Amniotic epithelial cell (primary cell): ENCODE data around the gene RC3H1.
"Not testable (repeated sequence)": the region's sequence is repeated elsewhere in the genome, so short reads cannot be mapped to it uniquely, and the experiment has no call there.

ENCODE experiments used
- DNase-seq: peaks from one replicate; pipeline ENCODE4 v3.0.0-alpha.2; 2010; ENCODE audit warnings: low read depth

RC3H1 gene

GRCh38 chr1:174021591-174022079 lies 522 bp downstream of the RC3H1 start:
- peak; percentile 41 for DNase-seq

DNA sequence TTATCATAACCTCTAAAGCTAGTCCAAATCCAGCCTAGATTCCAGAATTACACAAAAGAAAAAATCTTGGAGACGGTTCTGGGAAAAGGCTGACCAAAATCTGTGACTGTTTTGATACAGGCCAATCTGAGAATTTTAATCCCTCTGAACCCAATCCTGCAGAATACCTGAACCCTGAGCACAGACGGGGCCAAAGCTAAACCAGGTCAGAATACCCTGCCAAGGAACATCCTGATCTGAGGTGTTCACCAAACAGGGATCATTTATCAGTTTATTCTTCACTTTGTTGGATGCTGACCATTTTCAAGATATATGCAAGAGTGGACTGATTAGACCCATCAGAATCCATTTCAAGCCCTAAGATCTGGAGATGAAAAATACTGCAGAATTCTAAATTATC lies 3.6 kb downstream of the RC3H1 start:
- DNase-seq, result no peak

DNA sequence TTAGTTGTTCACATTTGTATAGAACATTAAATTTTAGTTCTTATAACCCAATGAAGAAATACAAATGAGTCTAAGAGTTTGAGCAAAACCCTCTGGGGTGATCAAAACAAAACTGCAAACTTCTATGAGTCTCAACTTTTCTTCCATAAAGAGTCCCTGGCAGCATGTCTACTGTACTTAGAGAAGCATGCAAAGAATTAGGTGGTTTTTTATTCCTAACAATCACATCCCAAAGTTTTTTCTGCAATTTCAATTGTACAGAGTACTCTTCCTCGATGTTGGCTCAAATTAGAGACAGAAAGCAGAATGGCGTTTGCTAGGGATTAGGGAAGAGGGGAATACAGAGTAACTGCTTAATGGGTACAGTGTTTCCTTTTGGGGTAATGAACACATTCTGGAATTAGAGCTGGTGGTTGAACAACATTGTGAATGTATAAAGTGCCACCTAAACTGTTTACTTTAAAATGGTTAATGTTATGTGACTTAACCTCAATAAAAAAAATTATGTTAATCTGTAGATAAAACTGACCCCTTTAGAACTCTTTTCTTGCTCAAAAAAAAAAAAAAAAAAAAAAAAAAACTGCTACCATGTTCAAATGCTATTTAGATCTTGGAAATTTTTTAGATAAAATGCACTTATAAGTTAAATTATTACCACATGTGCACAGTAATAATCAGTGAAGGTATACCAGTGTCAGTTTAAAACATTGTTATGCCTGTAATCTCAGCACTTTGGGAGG lies 4.8 kb downstream of the RC3H1 start:
- DNase-seq, result no peak

GRCh38 chr1:174013864-174014418 lies 8.2 kb downstream of the RC3H1 start:
- DNase-seq, result no peak

DNA sequence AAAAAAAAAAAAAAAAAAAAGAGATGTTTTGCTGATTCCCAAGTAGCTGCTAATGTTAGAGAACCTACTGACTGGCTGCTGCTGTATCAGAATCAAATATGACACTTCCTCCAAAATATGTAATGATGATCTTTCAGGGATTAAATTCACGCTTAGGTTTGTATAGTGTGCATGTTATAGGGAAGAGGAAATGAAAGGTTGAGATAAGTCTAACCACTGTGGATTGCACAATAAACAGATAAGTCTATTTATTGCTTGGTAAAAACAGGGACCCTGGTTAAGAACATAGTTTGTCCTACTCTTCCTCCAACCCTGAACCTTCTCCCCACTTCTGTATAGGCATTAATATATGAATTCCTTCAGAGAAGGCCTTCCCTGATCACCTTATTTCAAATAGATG lies 13.2 kb downstream of the RC3H1 start:
- DNase-seq, result peak; percentile 70

DNA sequence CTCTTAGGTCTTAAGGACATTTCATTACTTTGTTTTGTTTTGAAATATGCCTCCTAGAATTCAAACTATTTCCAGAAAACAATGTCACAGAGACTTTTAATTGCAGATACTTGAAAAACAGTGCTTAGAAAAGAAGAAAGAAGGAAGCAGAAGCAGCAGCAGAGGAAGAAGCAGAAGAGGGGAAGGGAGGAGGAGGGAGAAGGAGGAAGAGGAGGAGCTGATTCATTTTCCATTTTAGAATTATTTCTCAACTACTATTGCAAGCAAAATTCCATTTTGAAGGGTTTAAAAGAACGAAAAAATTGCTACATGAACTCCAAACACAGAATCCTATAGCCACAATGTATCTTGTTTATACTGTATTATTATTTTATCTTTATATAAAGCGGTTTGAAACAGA lies 13.9 kb downstream of the RC3H1 start:
- DNase-seq, result no peak

DNA sequence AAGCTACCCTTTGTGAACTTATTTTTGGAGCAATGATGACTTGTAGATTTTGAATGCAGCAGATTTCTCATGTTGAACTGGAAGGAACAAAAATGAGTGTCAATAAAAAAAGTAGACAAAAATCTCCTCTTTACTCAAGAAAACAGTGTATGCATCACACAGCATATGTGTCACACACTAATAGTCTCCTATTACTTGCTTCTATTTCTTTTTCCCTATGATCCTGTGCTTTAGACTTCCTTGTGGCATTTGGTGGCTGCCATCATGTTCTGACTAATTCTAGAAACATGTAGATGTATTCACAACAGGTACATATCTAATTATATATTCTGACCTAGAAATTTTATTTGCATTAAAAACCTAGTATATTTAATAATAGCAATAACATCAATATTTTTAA lies 14.3 kb downstream of the RC3H1 start:
- no peak for DNase-seq

- DNase-seq, result no peak
Observed at GRCh38 chr1:174005032-174005431, 17.1 kb downstream of the RC3H1 start.

DNA sequence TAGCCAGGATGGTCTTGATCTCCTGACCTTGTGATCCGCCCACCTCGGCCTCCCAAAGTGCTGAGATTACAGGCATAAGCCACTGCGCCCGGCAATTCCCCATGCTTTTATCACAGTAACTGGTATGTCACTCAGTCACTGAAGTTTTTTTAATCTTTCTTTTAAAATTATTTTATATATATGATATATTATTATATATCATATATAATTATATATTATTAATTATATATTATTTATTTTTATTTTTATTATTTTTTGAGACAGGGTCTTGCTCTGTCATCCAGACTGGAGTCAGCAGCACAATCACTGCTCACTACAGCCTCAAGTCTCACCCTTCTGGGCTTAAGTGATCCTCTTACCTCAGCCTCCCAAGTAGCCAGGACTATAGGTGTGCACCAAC lies 18.3 kb downstream of the RC3H1 start:
- DNase-seq, result no peak

DNA sequence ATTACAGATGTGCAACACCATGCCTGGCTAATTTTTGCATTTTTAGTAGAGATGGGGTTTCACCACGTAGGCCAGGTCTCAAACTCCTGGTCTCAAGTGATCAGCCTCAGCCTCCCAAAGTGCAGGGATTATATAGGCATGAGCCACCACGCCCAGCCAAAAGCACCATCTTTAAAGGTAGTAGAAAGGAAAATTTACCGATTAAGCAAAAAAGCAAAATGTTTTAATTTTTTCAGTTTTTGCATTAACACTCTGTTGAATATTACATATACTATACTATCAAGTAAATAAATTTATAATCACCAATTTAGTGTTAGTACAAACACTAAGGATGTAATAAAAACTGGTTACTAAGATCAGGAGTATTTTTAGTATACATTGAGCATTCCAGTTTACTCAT lies 20.6 kb downstream of the RC3H1 start:
- no peak for DNase-seq

DNA sequence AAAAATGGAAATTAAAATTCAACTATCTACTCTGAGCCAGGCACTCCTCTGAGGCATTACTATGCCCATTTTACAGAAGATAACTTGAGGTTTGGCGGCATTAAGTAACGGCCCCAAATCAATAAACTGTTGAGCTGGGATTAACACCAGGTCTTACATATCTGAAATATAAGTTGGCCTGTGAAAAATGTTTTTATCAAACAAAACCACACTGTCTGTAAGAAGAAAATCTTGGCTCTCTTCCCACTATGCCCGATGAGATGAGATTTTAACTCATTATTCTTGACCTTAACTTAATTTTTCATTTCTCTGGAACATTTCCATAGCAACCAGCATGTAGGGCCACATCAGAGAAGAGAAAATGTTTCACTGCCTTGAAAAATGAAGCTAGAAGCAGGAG lies 21.8 kb downstream of the RC3H1 start:
- peak; percentile 74 for DNase-seq

DNA sequence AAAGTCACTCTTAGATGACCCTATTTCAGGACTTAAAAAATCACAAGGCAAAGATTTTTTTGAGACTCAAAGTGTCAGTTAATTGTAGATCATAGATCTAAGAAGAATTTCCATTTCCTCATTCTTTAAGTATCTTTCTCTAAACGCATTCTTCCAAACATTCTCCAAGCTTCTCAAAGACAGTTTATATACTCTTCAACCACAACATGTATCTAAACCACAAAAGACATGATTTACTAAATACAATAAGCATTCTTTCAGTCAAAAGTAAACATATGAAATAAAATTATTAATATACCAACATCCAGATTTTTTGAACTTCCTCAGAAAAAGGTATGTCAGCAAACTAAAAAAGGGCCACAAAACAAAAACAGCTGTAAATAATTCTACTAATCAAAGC lies 24.4 kb downstream of the RC3H1 start:
- DNase-seq, result peak; percentile 57

GRCh38 chr1:173996995-173997394 lies 25.2 kb downstream of the RC3H1 start:
- DNase-seq, result no peak

DNA sequence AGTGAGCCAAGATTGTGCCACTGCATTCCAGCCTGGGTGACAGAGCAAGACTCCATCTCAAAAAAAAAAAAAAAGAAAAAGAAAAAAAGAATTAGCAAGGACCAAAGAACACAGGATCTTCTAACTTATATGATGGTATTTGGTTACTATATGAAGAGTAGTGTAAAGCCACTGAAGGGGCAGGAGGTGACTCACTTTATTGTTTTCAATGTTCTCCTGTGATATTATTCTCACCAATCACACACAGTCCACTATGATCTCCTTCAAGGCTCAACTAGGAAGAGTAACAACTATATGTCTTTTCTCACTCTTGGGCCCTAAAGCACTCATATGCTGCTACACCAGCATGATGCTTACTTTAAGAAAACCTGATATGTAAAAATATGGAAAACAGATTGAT lies 26.7 kb downstream of the RC3H1 start:
- DNase-seq, result no peak

- DNase-seq, result not testable (repeated sequence)
Observed at GRCh38 chr1:173993948-173994347, 28.2 kb downstream of the RC3H1 start.

GRCh38 chr1:173988068-173988467 lies 34.1 kb downstream of the RC3H1 start:
- no peak for DNase-seq

- no peak for DNase-seq
Observed at GRCh38 chr1:173986951-173987350, 35.2 kb downstream of the RC3H1 start.

DNA sequence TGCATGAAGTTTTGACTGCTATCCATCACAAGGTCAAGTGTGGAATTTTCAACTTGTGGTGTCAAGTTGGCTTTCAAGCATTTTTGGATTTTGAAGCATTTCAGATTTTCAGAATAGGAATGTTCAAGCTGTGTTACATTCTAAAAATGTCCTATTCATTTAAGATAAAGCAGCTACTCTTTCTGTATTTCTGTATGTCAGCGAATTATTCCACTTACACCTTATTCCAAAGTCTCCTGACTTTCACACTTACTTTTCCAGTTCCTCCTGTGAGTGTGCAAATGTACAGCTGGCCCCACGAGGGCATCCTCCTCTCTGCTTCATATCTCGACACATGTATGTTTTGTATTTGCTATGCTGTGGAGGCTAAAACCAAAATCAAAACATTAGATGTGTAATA lies 51.9 kb downstream of the RC3H1 start:
- no peak for DNase-seq

DNA sequence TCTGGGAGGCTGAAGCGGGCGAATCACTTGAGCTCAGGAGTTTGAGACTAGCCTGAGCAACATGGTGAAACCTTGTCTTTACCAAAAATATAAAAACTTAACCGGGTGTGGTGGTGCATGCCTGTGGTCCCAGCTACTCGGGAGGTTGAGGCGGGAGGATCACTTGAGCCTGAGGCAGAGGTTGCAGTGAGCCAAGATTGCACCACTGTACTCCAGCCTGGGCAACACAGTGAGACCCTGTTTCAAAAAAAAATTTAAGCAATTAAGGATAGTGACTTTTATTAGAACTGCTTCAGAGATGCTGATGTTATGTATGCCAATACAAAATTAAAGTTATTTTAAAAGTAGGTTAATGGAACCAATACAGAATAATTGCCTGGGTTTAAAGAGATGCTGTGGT lies 56.3 kb downstream of the RC3H1 start:
- DNase-seq, result not testable (repeated sequence)

GRCh38 chr1:173963477-173963876 lies 58.7 kb downstream of the RC3H1 start:
- DNase-seq, result no peak

DNA sequence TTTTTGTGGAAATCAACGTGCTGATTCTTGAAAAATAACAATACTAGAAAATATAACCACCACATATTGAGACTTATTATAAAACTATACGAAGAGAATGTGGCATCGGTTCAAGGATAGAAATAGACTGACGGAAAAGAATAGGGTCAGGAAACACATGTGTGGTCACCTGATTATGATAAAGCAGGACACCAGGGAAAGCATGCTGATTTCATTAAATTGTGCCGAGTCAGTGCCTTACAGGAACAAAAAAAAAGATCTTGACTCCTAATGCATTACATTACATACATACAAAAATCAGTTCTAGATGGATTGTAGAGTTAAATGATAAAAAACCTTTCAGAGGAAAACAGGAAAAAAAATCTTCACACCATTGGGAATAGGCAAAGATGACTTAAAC lies 61.5 kb downstream of the RC3H1 start:
- DNase-seq, result no peak

GRCh38 chr1:173954179-173954578 lies 68.0 kb downstream of the RC3H1 start:
- DNase-seq, result peak; percentile 38

- DNase-seq, result no peak
Observed at GRCh38 chr1:173948594-173948993, 73.6 kb downstream of the RC3H1 start.

DNA sequence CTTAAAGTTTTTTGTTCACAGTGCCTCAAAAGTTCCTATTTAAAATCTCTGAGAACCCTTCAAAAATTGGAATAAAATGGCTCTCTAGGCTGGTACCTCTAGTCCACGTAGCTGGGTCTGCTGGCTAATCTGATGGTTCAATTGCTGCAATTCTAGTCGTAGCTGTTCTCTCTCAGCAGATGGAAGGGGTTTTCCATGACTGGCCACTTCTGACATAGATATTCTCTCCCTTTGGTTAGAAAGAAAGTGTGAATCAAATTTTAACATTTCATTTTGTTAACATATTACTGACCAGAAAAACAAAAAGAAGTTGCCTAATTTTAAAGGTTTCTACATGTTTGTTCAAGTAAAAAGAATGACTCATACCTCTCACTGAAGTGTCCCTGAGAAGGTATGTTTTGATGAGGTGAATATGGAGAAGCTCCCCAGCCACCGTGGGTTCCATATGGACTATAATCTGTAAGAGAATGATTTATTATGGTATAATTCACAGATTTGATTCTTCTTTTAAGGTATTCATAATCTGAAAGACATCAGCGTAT lies 75.7 kb downstream of the RC3H1 start:
- peak; percentile 19 for DNase-seq
